Measurements from ENCODE around the gene ZSCAN10. TPM values are rescaled to one million over a fixed set of nuclear protein-coding genes. Genes with fewer than 3 reads are reported as not detected.
A peak's percentile ranks its signal among the peaks of the same experiment; 100 is the strongest.

The ZSCAN10 gene
- total and polyA plus RNA-seq, 2 of the 13 experiments (the other 11 are each of a cell fraction or from before 2014, with no cell fraction given): not detected

GRCh38 chr16:3087243-3088235 is 11.6 kb downstream of the ZSCAN10 start (continued):
- TF ChIP-seq ZNF280B (CRISPR knock-in tag; IDR thresholded peaks at IDR 0.05; ENCODE audit: borderline replicate concordance) (no peak), ZNF501 (CRISPR knock-in tag; IDR thresholded peaks at IDR 0.05) (peak; percentile 2; the same call in 1 of the 2 replicates), ZBTB34 (CRISPR knock-in tag; IDR thresholded peaks at IDR 0.05) (no peak), ZNF317 (CRISPR knock-in tag; IDR thresholded peaks at IDR 0.05) (no peak), ZNF530 (CRISPR knock-in tag; IDR thresholded peaks at IDR 0.05; ENCODE audit: low read depth) (no peak), ZNF780A (CRISPR knock-in tag; IDR thresholded peaks at IDR 0.05) (no peak), HHEX (CRISPR knock-in tag; IDR thresholded peaks at IDR 0.05) (no peak), ZNF777 (CRISPR knock-in tag; IDR thresholded peaks at IDR 0.05) (0 out of 2 replicates have a peak, but pooled peaks have one; percentile 34), GZF1 (CRISPR knock-in tag; IDR thresholded peaks at IDR 0.05) (no peak)
- TF ChIP-seq, protein P1, sequence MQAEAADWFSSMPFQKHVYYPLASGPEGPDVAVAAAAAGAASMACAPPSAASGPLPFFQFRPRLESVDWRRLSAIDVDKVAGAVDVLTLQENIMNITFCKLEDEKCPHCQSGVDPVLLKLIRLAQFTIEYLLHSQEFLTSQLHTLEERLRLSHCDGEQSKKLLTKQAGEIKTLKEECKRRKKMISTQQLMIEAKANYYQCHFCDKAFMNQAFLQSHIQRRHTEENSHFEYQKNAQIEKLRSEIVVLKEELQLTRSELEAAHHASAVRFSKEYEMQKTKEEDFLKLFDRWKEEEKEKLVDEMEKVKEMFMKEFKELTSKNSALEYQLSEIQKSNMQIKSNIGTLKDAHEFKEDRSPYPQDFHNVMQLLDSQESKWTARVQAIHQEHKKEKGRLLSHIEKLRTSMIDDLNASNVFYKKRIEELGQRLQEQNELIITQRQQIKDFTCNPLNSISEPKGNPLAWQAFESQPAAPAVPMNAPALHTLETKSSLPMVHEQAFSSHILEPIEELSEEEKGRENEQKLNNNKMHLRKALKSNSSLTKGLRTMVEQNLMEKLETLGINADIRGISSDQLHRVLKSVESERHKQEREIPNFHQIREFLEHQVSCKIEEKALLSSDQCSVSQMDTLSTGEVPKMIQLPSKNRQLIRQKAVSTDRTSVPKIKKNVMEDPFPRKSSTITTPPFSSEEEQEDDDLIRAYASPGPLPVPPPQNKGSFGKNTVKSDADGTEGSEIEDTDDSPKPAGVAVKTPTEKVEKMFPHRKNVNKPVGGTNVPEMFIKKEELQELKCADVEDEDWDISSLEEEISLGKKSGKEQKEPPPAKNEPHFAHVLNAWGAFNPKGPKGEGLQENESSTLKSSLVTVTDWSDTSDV (CRISPR knock-in tag; IDR thresholded peaks at IDR 0.05): 0 out of 2 replicates have a peak, but pooled peaks have one; percentile 35
- TF ChIP-seq, protein P2, sequence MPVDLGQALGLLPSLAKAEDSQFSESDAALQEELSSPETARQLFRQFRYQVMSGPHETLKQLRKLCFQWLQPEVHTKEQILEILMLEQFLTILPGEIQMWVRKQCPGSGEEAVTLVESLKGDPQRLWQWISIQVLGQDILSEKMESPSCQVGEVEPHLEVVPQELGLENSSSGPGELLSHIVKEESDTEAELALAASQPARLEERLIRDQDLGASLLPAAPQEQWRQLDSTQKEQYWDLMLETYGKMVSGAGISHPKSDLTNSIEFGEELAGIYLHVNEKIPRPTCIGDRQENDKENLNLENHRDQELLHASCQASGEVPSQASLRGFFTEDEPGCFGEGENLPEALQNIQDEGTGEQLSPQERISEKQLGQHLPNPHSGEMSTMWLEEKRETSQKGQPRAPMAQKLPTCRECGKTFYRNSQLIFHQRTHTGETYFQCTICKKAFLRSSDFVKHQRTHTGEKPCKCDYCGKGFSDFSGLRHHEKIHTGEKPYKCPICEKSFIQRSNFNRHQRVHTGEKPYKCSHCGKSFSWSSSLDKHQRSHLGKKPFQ (CRISPR knock-in tag; IDR thresholded peaks at IDR 0.05; ENCODE audit: insufficient replicate concordance): no peak
- TF ChIP-seq, protein P3, sequence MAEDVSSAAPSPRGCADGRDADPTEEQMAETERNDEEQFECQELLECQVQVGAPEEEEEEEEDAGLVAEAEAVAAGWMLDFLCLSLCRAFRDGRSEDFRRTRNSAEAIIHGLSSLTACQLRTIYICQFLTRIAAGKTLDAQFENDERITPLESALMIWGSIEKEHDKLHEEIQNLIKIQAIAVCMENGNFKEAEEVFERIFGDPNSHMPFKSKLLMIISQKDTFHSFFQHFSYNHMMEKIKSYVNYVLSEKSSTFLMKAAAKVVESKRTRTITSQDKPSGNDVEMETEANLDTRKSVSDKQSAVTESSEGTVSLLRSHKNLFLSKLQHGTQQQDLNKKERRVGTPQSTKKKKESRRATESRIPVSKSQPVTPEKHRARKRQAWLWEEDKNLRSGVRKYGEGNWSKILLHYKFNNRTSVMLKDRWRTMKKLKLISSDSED (CRISPR knock-in tag; IDR thresholded peaks at IDR 0.05): no peak
- TF ChIP-seq, protein P4, sequence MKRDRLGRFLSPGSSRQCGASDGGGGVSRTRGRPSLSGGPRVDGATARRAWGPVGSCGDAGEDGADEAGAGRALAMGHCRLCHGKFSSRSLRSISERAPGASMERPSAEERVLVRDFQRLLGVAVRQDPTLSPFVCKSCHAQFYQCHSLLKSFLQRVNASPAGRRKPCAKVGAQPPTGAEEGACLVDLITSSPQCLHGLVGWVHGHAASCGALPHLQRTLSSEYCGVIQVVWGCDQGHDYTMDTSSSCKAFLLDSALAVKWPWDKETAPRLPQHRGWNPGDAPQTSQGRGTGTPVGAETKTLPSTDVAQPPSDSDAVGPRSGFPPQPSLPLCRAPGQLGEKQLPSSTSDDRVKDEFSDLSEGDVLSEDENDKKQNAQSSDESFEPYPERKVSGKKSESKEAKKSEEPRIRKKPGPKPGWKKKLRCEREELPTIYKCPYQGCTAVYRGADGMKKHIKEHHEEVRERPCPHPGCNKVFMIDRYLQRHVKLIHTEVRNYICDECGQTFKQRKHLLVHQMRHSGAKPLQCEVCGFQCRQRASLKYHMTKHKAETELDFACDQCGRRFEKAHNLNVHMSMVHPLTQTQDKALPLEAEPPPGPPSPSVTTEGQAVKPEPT (CRISPR knock-in tag; IDR thresholded peaks at IDR 0.05; ENCODE audit: low read depth): no peak
